AG10803 (cell line): ENCODE results near the gene EPB41L3.
A peak's percentile ranks its signal among the peaks of the same experiment; 100 is the strongest.

ENCODE experiments used
- DNase-seq: peaks from one replicate; pipeline ENCODE4 v3.0.0; 2010; ENCODE audit warnings: low read depth
- H3K4me3 ChIP-seq: 2 replicates; pipeline ENCODE4 v1.5.1; 2011; ENCODE audit warnings: mild to moderate bottlenecking, low read length, control low read depth
- CTCF ChIP-seq: conservative IDR thresholded peaks from 2 replicates; pipeline ENCODE4 v1.5.1; 2011; ENCODE audit warnings: mild to moderate bottlenecking, low read length, control low read depth, inconsistent platforms

The EPB41L3 gene

GRCh38 chr18:5430131-5430530 lies 113.7 kb downstream of the EPB41L3 start:
- no peak for DNase-seq
- TF ChIP-seq CTCF, result no peak
- no peak overlapping the region for H3K4me3 ChIP-seq

- no peak for TF ChIP-seq CTCF
- no peak for DNase-seq
- H3K4me3 ChIP-seq, result no peak overlapping the region
Observed at GRCh38 chr18:5429681-5430080, 114.1 kb downstream of the EPB41L3 start.

GRCh38 chr18:5425721-5426120 lies 118.1 kb downstream of the EPB41L3 start:
- TF ChIP-seq CTCF, result no peak
- H3K4me3 ChIP-seq, result no peak overlapping the region
- DNase-seq, result no peak

GRCh38 chr18:5424903-5425664 lies 118.7 kb downstream of the EPB41L3 start:
- TF ChIP-seq CTCF, result peak; percentile 66
- DNase-seq, result peak; percentile 51
- H3K4me3 ChIP-seq, result no peak overlapping the region

- H3K4me3 ChIP-seq, result no peak overlapping the region
- no peak for TF ChIP-seq CTCF
- no peak for DNase-seq
Observed at GRCh38 chr18:5422626-5423025, 121.2 kb downstream of the EPB41L3 start.

GRCh38 chr18:5421981-5422380 lies 121.8 kb downstream of the EPB41L3 start:
- no peak overlapping the region for H3K4me3 ChIP-seq
- TF ChIP-seq CTCF, result no peak

GRCh38 chr18:5420906-5421305 lies 122.9 kb downstream of the EPB41L3 start:
- TF ChIP-seq CTCF, result no peak
- H3K4me3 ChIP-seq, result no peak overlapping the region
- no peak for DNase-seq

More at GRCh38 chr18:5421981-5422380, 121.8 kb downstream of the EPB41L3 start:
- DNase-seq, result no peak
